Inferior parietal cortex (tissue), 1 donor: ENCODE data around the gene UQCR11.

Source experiments
- DNase-seq: peaks from one replicate; pipeline ENCODE4 v3.0.0-alpha.2; 2016; ENCODE audit errors: extremely low spot score

UQCR11 gene

DNA sequence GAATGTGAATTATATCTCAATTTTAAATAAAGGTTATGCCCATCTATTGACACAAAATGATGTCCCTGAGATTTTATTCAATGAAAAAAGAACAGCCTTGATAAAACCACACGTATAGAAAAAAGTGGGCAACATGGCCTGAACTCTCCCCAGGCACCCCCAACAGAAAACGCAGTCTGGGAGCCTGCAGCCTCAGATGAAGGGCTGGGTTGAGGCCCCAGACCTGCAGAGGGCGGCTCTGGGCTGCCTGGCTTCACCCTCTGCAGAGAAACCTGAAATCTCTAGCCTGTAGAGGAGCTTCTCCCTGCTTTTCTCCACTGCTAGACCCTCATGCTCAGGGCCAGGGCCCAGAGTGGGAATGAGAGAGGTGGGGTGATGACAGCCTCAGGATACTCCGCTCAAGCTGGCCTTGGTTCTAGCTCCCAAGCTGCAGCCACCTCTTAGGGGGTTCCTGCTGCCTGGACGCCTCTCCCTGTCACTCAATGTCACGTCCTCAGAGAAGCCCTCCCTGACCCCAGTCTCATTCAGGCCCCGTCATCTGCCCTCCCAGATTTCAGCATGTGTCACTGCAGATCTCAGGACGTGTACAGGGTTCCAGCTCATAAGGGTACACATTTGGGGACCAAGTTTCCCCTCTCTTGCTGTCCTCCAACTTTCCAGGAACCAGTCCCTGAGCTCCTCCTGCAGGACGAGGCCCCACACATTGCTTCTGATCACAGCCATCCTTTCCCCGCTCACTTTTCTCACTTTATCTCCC is 14.4 kb downstream of the UQCR11 start:
- DNase-seq, result no peak

DNA sequence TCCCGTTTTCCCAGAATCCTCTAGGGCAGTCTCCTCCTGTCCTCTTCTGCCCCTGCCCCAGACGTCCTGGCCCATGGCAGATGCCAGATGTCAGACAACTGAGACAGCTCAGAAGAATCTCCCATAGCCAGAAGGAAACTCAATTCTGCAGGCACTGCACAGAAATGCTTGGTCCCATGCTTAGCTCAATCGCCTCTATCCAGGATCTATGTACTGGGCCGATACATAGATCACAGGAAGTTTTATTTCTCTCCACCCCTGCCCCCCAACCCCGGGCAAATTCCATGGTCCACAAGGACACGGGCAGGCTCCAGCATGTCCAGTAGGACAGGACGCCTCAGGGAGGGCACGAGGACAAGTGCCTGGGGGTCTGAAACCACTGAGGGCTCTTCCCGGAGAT is 17.4 kb downstream of the UQCR11 start:
- DNase-seq, result no peak

DNA sequence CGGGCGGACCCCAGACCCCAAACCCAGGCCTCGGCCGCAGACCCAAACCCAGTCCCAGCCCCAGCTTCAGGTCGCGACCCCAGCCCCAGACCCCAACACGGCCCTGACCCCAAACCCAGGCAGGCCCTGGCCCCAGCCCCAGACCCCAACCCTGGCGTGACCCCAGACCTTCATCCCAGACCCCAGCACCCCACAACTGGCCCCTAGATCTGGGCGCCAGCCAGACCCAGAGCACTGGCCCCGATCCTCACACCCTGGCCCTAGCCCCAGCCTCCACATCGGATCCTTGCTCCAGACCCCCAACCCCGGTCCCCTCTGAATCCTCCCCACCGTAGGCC is 20.1 kb downstream of the UQCR11 start:
- DNase-seq, result no peak

DNA sequence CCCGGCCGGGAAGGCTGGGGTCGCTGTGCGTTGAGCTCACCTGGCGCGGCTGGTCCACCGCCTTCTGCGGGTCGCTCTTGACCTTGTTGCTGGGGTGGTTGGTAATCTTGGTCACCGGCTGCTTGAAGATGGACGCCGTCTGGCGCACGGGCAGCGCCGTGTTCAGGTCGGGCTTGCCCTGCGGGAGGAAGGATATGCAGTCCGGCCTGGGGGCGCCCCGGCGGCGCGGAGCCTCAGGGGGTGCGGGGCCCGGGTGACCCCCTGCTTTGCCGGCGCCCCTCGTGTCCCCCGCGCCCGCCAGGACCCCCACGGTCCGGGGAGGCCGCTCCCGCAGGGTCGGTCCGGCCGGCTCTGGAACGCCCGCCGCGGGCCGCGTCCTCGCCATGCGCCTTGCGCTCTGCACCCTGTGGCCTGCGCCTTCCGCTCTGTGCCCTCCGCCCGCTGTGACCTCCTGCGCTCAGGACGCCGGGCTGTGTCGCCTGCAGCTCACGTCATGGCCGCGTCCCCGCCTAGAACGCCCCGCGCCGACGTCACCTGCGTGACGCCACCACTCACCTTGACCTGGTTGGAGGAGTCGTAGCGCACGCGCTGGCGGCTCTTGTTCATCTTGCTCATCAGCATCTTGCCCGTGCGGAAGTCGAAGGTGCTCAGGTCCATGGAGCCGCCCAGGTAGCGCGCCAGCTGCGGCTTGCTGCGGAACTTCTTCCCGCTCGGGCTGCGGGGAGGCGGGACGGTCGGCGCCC is 20.6 kb downstream of the UQCR11 start:
- no peak for DNase-seq

DNA sequence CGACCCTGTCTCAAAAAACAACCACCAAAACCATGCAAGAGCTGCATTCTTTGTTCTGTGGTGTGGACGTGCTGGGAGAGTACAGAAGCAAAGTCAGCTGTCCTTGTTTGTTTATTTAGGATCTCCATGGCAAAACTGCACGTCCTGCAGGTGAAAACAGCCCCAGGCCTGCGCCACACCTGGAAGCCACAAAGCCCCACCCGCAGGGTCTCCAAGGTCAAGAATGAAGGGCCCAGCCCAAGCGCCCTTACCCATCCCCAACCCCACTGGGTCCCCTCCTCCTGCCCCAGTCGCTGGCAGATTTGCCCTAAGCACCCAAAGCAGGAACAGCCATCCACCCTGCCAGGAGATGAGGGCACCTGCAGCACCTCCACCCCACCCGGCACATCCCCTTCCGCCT is 23.1 kb downstream of the UQCR11 start:
- DNase-seq, result no peak

DNA sequence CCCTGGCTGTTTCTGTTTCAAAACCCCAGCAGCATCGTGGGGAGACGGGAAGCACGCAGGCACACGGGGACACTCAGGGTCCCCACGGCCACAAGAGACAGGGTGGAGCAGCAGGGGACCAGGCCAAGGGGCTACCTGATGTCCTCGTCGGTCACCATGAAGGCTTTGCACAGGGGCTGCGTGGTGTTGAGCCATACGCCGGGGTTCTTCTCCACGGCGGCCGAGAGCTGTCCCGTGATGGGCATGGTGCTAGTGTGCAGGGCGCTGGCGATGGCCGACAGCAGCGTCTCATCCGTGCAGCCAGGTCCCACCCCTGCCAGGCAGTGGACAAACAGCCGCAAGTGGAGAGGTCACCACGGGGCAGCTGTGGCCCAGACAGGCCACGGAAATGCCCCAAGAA is 24.3 kb downstream of the UQCR11 start:
- DNase-seq, result no peak

DNA sequence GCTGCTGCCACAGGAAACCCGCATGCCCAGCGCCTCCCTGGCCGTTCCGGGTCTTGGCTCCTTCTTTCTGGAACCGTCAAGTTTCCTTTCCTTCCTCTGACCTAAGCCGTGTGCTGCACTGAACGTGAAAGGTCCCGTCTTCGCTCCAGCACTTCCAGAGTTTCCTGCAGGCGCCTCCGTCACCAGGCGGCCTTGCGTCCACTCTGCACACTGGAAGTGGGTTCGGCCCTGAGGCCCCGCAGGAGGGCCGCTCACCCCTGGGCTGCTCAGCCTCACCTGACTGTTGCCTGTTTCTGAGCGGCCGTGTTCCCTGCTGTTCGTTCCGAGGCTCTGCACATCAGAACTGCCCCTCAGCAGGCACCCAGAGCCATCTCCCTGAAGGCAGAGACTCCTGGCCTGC is 24.9 kb downstream of the UQCR11 start:
- no peak for DNase-seq

DNA sequence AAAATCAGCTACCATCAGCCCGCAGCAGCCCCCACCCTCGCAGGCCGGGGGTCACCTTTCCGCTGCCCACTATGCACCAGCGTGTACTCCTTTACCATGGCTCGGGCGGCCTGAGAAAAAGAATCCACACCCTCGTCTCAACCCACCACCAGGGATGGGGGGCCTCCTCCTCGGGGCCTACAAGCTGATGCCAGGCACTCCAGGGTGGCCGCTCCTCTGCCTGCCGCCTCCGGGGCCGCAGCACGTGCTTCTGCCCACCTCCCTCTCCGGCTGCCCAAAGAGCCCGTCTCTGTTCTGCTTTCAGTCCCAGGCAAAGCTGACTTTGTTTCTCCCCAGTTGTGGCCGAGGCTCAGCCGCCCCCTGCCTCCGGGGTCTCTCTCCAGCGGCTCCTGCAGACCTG is 26.0 kb downstream of the UQCR11 start:
- DNase-seq, result no peak

DNA sequence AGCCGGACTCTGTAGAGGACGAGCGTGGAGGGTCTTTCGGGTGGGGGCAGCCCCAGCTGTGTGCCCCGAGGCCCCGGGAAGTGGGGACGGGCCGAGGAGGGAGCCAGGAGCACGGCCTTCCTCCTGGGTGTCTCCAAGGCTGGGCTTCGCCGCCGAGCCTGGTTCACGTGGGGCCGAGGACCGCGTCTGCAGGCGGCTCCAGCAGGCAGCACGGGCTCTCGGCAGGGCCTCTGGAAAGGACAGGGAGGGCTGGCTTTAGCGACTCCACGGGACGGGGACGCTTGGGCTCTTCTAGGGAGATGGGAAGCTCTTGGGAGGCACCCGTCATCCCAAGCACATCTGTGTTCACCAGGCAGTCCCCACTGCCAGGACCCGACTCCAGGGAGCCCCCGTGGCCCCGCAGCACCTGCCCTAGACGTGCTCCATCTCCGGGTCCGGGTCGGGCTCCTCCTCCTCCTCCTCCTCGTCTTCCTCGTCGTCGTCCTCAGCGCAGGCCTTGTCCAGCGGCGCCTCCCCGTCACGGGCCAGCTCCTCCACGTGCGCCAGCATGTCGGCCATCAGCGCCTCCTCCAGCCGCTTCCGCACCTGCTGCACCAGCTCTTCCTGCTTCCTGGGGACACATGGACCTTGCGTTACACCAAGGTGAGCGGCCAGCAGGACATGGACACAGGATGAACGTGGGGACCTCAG is 27.2 kb downstream of the UQCR11 start:
- DNase-seq, result no peak

DNA sequence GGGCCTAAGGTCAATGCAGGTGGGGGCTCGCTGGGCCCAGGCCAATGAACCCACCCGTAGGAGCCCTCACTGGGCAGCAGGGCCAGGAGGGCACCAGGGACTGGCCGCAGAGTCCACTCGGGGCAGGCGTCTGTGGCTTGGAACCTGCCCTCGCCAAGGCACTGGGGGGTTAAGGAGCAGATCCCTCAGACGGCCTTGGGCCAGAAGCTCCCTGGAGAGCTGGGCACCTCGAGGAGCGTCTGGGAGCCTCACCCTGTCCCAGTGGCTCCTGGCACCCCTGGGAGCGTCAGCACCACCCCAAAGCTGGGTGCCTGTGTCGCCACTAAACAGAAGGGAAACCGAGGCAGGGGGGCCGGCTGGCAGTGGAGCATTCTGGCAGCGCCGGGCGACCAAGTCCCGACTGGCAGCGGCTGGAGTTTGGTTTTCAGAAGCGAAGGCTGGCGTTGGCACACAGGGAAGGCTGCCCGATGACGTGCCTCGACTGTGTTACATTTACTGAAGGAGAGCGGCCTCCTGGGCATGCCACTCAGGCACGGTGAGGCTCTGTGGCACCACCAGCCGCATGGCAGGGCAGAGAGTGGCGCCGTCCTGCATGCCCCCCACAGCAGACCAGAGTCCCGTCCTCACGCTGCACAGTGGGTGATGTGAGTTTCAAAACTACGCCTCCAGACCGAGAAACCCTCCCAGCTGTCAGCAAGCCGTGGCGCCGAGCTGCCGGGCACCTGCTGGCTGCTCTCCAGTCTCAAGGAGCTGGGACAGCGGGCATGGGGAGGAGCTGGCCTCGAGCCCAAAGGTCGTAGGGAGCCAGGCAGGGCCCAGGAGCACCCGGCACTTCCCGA is 28.0 kb downstream of the UQCR11 start:
- DNase-seq, result no peak

DNA sequence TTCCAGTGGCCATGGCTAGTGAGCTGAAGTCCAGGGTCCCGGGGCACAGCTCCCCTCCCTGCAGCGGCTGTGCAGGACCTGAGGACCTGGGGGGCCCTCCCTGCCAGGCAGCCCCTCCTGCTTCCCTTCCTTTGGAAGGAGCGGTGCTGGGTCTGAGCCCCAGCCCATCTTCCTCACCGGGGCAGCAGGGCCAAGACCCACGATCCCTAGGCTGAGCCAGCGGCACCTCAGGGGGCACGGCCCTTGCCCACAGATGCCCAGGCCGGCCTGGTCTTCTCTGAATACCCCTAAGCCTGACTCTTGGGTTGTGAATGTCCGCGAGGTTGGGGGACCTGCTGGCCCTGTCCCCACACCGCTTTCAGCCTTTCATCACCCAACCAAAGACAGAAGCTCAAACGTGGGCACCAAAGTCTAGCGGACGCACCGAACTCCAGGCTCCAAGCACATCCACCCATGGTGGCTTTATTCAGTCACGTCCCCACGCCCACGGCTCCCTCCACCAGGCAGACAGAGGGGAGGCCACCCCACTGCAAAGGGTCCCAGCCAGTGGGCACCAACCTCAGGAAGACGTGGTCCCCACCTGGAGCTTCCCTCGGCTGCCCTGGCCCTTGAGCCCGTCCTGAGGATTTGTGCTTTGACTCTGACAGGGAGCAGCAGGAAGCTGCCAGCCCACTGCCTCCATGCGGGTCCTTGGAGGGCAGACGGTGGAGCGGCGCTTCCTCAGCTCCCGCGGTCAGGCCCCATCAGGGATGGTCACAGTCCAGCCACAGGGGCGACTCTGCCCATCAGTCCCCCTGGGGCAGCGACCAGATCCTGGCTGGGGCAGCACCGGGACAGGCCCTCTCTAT is 28.8 kb downstream of the UQCR11 start:
- DNase-seq, result no peak

DNA sequence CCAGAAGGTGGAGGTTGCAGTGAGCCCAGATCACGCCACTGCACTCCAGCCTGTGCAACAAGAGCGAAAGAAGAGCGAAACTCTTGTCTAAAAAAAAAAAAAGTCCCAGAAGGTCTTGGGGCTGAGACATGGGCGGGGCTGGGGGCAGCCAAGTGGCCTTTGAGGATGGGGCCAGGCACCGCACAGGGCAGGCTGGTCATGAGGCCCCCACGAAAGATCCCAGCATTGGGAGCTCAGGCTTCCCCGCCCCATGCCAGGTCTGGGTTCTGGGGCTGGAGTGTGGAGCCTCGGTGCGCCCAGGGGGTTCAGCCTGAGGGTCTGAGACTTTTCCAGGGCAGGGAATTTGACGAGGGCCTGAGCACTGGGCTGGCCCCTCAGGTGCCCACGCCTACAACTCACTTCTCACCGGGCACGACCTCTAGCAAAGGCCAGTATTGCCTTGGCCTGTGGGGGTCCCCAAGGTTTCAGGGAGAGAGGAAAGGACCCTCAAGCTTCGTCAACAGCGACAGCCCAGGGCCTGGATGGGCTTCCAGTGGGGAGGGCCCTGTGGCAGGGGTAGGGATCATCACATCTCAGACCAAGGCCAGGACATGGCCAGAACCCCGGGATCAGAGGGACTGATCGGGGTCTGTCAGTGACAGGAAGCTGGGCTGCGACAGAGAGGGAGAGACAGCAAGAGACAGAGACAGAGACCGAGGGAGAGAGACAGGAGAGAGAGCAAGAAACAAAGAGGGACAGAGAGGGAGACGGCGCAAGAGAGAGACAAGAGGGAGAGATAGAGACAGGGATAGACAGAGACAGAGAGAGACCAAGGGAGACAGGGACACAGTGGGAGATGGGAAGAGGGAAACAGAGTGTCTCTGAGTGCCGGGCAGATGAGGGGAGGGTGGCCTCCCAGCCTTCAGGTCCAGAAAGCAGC is 29.7 kb downstream of the UQCR11 start:
- no peak for DNase-seq

DNA sequence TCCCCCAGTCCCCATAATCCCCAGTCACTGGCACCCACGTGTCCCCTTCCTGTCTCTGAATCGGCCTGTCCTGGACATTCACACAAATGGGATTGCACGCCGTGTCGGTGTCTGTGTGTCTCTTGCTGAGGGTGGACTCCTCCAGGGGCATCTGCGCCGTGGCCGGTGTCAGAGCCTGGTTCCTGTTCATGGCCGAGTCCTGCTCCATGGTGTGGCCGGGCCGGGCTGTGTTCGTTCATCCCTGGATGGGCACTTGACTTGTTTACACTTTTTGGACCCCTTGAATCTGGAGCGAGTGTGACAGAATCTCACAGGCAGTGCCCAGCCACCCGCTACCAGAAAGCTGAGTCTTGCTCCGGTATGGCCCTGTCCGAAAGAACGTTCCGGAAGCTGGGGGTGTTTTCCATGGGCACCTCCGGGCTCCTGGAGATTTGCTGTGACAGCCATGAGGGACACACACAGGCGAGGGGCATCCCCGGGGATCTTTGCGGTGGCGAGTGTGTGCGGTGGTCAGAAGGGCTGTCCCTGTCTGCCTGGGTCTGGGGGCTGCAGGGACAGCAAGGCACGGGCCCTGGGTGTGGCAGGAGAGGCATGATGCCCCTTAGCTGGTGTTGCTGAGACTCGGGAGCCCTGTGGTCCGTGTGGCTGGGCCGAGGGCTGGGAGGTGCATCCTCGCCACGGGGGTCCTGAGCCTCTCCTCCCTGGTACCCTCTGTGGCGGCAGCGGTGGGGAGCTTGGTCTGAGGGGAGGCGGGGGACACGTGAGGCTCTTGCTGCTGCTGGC is 30.7 kb downstream of the UQCR11 start:
- no peak for DNase-seq

DNA sequence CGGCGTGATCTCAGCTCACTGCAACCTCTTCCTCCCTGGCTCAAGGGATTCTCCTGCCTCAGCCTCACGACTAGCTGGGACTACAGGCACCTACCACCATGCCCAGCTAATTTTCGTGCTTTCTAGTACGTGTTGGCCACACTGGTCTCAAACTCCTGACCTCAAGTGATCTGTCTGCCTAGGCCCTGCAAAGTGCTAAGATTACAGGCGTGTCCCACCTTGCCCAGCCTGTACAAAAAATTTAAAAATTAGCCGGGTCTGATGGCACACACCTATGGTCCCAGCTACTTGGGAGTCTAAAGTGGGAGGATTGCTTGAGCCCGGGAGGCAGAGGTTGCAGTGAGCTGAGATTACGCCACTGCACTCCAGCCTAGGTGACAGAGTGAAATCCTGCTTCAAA is 32.5 kb downstream of the UQCR11 start:
- no peak for DNase-seq

DNA sequence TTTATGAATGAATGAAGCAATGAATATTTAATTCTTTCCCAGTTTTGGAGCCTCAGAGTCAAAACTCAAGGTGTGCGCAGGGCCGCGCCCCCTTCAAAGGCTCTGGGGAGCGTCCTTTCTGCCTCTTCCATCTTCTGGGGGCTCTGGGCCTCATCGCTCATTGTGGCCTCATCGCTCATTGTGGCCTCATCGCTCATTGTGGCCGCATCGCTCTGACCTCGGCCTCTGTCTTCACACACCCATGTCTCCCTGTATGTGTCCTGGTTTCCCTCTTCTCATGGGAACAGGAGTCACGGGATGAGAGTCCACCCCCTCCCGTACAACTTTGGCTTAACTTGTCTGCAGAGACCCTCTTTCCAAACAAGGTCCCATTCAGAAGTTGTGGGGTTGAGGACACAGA is 33.9 kb downstream of the UQCR11 start:
- no peak for DNase-seq

DNA sequence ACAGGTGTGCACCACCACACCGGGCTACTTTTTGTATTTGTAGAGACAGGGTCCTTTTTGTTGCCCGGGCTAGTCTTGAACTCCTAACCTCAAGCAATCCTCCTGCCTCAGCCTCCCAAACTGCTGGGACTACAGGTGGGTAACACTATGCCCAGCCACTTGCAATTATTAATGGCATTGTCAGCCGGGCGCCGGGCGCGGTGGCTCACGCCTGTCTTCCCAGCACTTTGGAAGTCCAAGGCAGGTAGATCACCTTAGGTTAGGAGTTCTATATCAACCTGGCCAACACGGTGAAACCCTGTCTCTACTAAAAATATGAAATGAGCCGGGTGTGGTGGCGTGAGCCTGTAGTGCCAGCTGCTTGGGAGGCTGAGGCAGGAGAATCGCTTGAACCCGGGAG is 34.4 kb downstream of the UQCR11 start:
- no peak for DNase-seq

DNA sequence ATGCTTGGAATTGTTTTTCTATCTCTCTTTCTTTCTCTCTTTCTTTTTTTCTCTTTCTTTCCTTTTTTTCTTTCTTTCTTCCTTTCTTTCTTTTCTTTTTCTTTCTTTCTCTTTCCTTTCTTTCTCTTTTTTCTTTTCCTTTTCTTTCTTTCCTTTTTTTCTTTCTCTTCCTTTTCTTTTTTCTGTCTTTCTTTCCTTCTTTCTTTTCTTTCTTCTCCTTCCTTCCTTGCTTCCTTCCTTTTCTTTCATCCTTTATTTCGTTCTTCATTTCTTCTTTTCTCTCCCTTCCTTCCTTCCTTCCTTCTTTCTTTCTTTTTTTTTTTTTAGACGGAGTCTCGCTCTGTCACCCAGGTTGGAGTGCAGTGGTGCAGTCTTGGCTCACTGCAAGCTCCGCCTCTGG is 35.3 kb downstream of the UQCR11 start:
- DNase-seq, result no peak

DNA sequence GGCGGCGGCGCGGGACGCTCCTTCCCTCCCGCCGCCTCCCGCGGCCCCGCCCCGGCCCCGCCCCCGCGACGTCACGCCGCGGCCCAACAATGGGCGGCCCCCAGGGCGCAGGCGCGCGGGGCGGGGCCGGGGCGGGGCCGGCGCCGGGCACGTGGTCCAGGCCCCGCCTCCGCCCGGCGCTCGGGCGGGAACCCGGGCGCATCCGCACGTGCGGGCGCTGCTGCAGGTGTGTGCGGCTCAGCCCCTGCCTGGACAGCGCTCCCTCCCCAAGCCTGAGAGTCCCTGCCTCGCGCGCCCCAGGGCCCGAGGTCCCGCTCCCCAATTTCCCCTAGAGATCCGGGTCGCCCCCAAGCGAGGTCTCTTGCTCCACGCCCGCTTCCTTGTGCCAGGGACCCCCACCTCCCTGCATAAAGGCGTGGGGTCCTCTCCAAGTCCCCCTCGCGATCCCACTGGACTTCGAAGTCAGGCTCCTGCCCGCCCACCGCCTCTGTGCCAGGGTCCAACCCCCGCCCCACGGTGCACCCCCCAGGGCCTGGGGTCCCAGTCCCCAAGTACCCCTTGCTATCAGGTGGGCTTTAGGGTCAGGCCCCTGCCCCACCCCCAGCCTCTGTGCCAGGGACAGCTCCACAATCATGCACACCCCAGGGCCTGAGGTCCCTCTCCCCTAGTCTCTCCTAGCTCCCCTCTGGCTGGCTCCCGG is 36.8 kb downstream of the UQCR11 start, which contains the start of gene MEX3D:
MEX3D (minus strand) TSS at position 6 of the 700 bp plus-strand sequence. CDS start 267 bp downstream, outside the sequence.
- DNase-seq, result peak; percentile 43

DNA sequence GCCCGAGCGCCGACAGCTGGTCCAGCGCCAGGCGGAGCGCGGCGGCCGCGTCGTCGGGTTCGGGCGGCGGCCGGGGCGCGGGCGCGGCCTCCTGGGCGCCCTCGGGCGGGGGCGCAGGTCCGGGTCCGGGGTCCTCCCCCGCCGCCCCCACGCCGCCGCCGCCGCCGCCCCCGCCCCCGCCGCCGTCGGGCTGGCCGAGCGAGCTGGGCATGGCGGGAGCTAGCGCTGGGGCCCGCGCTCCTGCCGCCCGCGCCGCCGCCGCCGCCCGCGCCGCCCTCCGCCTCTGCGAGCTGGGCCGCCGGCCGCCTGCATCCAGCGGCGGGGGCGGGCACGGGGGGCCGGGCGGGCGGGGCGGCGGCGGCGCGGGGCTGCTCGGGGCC is 37.4 kb downstream of the UQCR11 start:
- no peak for DNase-seq
